GM18873 (cell line): ENCODE results near the gene GPR55.

Experiments
- ATAC-seq: cut with Tn5 transposase; IDR thresholded peaks from one replicate; pipeline ENCODE4 v1.9.1; 2021; ENCODE audit warnings: mild to moderate bottlenecking, moderate library complexity, moderate number of reproducible peaks; ENCODE audit not compliant: unreplicated experiment, low FRiP score

Gene GPR55

GRCh38 chr2:230921806-230922595, 3.0 kb downstream of the GPR55 start:
- no peak for ATAC-seq

DNA sequence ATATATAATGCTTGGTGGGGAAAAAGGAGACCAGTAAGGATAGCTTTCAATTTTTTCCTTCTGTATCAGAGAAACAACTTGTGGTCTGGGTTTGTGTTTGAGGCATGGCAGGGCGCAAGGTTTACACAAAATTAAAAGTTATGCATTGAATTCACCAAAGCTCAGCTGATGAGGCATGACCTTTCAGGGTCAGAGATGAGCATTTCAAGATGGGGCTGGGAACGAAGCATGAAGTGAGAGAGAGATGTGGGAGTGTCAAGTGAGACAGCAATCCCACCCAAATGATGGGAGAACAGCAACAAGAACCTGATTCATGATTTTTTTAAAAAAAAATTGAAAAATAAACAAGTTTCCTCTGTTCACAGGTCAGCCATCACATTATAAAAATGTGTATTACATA, 4.9 kb downstream of the GPR55 start:
- no peak for ATAC-seq

DNA sequence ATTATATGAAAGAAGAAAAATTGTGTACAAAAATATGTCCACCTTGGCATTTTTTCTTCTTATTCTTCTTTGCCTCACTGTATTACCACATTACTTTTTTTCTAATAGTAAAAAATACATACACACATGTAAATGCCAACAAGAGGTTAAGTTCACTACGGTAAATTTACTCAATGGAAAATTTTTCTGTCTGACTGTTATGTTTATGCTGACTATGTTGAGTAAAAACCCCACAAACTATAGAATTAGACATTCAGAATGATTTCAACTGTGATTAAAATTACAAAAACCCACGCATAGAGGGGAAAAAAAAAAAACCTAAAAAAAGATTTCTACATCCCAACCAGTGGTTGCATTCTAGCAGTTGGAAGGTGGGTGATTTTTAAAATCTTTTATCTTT, 5.4 kb downstream of the GPR55 start:
- no peak for ATAC-seq

DNA sequence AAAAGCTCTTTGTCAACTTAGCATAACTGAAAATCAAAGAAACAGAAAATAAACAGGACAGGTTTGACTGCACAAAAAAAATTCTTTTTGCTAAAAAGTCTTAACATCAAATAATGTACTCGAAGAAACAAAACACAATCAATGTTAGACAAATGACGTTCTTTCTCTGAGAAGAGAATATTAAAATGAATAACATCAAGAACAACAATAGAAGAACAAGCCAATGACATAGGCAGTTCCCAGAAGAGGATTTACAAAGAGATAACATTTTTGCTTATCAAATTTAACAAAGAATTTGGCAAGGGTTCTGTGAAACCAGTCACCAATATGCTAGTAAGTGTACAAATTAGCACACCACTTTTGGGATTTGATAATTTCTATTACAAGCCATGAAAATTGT, 5.8 kb downstream of the GPR55 start:
- no peak for ATAC-seq

DNA sequence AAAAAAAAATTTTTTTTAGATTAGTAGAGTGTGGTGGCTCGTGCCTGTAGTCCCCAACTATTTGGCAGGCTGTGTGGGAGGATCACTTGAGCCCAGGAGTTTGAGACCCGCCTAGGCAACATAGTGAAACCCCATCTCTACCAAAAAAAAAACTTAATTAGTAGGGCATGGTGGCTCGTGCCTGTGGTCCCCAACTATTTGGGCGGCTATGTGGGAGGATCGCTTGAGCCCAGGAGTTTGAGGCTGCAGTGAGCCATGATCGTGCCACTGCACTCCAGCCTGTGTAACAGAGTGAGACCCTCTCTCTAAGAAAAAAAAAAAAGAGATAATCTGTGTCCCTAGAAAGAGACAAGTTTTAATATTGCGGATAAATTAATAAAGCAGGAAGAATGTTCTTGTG, 8.8 kb downstream of the GPR55 start:
- no peak for ATAC-seq

DNA sequence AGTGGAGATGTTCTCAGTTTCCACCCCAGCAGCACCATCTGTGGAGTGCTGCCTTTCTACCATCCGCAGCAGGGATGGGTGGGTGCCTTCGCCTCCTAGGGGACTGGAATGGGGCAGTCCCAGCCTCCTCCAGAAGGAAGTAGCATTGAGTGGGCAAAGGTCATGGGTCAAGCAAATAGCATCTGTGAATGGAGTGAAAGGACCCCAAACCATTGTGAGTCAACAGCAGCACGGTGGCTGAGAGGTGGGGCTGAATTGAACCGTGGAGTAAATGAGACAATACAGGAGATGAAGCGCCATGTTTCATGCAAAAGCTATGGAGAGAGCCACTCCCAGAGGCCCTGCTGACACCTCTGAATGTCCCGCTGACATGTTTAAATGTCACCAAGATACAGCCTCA, 9.7 kb downstream of the GPR55 start:
- no peak for ATAC-seq

DNA sequence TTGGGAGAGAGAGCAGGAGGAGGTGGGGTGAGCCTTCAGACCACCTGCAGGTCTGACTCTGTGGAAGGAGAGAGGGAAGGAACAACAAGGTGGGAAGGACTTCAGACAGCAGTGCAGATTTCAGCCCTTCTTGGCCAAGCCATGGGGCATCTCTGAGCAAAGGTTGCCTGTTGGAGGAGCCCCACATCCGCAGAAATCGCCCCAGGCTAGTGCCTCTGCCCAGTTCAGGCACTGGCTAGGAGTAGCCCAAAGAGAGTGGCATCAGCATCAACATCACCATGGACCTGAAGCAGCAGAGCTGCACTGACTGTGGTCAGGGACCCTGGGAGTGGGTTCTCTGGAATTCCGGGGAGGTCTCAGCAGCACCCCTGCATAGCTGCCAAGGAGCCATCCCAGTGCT, 10.2 kb downstream of the GPR55 start:
- ATAC-seq, result no peak

DNA sequence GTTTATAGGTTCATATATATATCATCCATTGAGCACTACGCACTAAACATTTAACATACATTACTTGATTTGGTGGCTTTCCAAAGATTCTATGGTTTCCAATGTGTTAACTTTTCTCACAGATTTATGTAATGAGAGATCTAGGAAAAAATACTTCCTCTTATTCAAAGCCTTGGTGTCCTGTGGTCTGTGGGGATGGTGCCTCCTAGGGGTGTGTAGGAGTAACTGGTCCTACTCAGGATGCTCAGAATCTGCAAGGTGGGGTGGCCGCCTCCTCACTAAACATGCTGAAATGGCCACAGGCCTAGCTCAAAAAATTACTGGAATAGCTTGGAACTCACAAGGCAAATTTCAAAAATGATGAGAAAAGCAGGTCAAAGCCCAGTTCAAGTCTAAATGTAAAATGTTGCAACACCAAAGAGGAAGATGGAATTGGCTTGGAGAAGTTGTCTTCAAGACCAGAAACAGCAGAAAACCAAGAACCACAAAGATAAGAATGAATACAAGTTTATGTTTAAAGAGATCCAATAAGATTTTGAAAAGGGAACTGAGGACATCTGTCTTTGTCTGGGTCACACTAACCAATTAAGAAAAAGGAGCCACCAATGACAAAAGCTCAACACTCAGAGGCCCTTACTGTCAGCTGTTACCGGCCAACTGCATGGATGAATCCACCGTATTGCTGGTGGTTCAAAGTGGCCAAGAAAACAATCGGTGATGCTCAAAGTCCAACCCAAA, 11.5 kb downstream of the GPR55 start:
- ATAC-seq, result no peak

DNA sequence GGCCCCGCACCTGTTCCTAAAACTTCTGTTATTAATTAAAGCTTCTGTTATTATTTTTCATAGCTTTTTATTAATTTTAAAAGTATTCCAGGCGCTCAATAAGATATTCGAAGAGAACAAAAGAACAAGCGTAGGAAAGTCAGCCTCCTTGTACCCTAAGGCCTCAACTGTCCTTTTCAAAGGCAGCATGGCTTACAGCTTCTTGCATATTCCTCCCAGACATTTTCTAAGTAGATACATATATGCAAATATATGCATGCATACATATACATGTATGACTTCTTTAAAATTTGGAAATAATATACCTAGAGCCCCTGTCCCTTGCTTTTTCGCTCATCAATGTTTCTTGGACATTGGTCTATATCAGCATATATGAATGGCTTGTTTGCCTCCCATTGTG, 12.3 kb downstream of the GPR55 start:
- ATAC-seq, result no peak

DNA sequence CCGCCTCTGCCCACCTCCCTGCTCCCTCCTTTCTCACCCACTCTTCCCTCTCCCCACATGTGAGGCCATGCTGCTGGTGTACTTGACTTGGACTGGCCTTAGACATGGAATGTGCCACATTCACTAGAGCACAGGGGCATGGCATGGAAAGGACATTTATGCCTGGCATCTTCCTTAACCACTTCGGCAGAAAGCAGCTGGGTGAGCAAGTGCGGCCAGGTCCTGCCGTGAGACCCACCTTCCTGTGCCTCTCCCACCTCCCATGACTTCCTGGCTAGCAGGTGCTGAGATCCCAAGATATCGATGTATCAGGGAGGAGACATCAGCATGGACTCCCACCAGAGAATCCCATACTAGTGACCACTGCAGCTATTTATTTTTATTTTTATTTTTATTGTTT, 13.0 kb downstream of the GPR55 start:
- ATAC-seq, result no peak

- ATAC-seq, result no peak
Measured at GRCh38 chr2:230910546-230911177, 14.4 kb downstream of the GPR55 start.

DNA sequence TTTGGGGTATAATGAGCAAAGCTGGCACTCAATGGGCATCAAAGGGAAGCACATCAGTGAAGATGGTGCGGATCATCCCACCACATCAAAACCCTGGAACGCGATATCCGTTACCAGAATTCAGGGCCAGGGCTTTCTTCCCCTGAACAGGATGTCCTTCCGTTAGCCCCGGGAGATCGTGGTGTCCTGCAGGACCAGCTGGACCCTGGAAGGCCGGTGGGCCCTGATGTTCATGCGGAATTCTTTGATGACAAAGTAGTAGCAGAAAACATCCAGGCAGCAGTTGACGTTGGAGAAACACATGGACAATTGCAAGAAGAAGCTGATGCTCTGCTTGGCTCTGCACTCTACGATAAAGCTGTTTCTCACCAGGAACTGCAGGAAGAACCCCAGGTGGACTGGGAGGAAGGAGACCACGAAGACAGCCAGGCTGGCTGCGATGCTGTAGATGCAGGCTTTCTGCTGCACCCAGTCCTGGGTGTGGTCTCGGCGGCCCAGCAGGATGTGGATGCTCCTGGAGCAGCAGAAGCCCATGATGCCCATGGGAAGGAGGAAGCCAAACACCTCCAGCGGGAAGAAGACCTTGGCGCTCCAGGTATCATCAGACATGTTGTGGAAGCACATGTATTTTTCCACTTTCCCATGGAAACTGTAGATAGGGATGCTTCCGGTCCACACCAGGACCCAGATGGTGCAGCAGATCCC, 15.0 kb downstream of the GPR55 start:
- ATAC-seq, result no peak

DNA sequence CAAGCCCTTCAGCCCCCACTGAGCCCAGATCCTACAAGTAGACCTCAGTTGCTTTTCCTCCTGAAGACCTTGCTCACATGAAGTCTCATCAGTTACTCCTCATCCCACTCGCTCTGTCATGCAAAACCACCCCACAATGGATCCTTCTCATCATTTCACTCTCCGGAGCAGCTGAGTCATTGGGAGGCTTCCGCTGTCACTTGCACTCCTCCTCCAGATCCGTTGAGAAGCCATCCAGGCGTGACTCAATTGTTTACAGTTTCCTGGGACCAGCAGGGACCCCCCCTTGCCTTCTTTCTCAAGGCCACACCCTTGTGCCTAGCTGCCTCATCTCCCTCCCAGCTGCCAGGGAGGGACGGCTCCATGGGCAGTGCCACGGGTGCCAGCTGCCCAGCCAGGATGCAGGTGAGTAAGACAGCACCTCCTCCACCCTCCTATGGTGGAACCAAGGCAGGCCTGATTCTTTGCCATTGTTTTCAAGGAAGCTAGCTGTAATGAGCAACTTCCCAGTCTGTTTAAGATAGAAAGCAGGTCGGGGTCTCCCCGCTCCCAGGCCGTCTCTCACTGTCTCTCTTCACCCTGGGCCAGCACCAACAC, 16.3 kb downstream of the GPR55 start:
- no peak for ATAC-seq

DNA sequence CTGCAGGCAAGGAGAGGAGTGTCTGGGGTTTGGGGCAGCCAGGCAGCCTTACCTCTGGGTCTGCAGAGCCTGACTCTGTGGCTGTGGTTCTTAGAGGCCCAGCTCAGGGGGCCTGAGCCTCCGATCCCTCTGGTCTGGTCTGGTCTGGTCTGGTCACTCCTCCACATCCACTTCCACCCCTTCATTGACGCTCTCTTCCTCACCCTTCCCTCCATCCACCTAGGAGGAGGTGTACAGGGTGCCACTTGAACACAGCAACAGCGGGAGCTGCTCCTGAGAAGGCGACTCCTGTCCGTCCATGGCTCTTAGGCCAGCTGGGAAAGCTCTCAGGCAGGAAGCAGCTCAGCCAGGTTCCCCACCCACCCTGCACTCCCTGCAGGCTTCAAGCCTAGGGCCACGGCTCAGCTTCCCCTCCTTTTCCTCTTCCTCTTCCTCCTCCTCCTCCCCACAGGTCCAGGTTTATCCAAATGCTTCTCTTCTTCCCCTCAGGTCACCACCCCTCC, 16.9 kb downstream of the GPR55 start:
- ATAC-seq, result no peak

DNA sequence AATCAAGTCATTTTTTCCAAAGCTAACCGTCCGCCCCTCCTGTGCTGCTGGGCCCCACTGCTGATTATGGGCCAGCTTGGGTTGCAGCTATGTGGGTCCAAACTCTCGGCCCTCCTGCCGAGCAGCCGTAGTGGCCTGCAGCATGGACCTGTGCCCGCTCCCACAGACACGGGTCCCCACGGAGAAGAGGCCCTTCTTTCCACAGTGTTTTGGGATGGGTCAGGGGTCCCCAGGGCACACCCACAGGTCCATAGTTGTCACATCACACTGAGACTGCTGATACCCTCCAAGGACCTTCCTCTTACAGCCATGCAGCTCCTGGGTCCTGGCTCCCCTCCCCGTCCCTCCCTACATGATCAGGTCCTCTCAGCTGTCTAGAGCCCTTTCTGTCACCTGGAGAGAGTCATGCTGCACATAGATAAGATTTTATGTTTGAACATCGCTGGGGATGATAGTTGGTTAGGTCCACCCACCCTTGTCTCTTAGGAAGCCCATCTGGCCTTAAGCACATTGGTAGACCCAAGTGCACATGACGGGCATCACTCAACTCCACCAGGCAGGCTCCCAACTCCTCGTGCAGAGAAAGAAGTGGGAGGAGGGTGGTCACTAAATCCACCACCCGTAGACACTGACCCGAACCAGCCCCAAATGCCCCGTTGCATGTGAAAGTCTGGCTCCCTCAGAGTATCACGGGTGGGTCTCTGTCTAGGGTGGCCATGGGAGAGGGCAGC, 17.5 kb downstream of the GPR55 start:
- no peak for ATAC-seq

GRCh38 chr2:230906471-230907230, 18.4 kb downstream of the GPR55 start:
- ATAC-seq, result no peak

DNA sequence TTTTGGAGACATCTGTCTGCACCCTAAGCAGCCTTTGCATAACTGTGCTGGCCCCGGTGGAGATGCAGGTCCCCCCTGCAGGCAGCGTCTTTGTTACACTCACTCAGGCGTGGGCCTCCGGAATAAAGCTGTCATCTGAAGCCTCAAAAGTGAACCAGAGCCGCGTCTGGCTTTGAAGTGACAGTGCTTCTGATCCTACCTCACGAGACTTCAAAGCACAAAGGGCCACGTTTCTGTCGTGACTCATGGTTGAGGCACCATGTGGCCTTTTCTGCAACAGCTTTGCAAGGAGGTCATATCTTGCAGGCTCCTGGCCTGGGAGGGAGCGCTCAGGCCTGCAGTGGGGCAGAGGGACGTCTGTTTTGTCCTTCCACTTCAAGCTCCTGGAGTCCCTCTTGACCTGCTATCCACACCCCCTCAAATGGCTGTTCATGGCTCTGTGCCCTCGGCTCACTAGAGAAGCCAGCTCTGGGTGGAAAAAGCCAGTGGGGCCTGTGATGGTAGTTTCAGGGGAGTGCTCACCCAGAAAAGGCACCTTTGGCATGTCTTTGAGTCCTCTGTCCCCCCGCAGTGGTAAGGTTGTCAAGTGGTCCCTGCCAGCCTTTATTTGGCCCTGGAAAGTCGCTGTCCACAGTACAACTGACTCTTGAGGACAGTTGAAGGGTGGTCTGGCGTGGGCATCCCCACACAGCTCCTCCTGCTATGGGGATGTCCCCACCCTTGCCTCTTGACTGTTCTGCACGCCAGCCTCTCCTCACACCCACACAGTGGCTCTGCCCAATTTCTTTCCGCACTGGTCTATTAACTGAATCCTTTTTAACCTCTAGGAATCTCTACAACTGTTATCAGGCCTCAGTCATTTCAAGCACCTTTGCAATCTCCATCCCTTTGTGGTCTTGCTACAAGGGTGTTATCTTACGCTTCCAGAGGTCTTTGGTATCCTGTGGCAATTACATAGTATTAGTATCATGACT, 19.3 kb downstream of the GPR55 start:
- ATAC-seq, result no peak
